GM10266 (cell line): Measurements from ENCODE around the gene PTK6.

ENCODE experiments used
- DNase-seq: peaks from one replicate; pipeline ENCODE4 v3.0.0; 2012; ENCODE audit errors: extremely low spot score
- TF ChIP-seq, protein P1 (sequence below): IDR thresholded peaks from 2 replicates; pipeline ENCODE4 v1.5.1; 2012; ENCODE audit warnings: mild to moderate bottlenecking, low read depth; ENCODE audit not compliant: control insufficient read depth, insufficient read depth; ENCODE audit errors: missing control alignments

PTK6 gene

DNA sequence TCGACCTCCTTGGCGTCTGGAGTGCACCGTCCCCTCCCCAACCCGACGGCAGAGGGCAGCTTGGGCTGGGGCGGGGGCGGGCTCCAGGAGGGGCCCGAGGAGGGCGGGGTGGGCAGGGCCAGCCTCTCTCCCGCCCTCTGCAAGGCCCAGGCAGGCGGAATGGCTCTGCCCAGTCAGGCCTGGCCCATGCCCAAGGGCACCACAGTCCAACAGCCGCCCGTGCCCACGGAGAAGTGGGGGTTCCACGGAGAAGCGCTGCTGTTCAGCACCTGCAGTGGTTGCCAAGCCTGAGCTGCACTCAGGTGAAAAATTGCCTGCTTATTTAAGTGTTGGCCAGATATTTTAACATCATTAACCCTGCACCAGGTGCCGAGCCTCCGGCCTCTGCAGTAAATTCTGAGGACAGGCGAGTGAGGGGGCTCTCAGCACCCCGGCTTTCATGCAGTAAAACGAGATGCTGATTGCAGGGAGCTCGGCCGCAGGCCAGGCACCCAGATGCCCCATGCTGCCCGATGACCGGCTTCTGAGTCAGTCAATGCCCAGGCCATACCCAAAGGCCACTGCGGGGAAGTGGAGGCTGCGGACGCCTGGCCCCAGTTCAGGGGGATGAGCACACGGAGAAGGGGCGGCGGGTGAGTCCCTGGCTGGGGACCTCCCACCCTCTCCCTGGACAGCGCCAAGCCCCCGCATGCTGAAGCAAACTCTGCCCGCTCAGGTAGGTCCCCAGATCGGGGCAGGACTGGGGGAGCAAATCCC is 10.7 kb upstream of the PTK6 start, which contains the start of gene SRMS:
SRMS (minus strand) TSS at position 25 of the 756 bp plus-strand sequence. CDS start 286 bp downstream, outside the sequence.
- DNase-seq: no peak
- TF ChIP-seq, protein P1, sequence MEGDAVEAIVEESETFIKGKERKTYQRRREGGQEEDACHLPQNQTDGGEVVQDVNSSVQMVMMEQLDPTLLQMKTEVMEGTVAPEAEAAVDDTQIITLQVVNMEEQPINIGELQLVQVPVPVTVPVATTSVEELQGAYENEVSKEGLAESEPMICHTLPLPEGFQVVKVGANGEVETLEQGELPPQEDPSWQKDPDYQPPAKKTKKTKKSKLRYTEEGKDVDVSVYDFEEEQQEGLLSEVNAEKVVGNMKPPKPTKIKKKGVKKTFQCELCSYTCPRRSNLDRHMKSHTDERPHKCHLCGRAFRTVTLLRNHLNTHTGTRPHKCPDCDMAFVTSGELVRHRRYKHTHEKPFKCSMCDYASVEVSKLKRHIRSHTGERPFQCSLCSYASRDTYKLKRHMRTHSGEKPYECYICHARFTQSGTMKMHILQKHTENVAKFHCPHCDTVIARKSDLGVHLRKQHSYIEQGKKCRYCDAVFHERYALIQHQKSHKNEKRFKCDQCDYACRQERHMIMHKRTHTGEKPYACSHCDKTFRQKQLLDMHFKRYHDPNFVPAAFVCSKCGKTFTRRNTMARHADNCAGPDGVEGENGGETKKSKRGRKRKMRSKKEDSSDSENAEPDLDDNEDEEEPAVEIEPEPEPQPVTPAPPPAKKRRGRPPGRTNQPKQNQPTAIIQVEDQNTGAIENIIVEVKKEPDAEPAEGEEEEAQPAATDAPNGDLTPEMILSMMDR: no peak

DNA sequence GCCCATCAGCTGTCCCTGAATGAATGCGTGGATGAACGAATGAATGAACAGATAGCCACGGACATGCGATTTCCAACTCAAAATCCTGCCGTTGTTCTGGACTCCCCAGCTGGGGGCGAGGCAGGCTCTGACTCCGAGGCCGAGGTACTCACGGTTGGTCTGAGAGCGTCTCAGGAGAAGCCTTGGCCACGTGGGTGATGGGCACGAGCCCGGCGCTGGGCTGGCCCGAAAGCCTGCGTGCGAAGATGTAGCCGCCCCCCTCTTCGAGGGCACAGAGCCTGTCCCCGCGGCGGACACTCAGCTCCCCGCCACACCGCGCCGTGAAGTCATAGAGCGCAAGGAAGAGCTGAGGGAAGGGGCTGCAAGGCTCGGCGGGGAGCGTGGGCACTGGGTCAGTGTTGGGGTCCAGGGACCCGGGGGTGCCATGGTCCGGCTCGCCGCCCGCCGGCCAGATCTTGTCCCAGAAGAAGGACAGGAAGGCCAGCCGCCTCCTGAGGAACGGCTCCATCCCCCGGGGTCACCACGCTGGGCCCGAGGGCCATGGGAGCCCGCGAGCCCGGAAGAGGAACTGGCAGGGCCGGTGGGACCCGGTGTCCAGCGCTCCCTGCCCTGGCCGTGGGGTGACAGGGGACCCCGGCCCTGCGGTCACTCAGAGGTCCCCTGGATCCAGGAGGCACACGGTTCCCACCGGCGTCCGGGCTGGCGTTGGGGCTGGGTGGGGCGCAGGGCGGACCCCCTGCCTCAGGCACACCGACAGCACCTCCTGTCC is 10.0 kb upstream of the PTK6 start:
- TF ChIP-seq, protein P1: no peak

DNA sequence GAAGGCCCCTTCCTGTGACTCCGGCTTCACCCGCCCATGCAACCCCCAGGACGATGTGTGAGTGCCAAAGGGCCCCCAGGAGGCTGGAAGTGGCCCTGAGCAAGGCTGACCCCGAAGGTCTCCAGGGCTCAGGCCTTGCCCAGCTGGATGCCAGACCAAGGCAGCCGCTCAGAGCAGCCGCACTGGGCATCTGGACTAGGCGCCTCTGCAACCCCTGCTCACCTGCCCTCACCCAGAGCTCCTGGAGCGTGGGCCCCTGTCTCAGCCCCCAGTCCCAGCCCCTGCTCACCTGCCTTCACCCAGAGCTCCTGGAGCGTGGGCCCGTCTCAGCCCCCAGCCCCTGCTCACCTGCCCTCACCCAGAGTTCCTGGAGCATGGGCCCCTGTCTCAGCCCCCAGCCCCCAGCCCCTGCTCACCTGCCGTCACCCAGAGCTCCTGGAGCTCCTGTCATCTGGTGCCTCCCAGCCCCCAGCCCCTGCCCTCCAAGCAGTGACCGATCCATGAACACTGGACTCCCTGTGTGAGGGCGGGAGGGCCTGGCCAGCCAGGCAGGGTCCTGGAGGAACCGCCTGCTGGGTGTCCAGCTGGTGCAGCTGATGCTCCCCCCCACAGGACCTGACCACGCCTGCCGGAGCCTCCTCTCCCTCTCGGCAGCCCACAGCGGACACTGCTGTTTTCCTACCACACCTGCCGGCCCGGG is 9.2 kb upstream of the PTK6 start:
- TF ChIP-seq, protein P1: no peak
- DNase-seq: no peak

More for the DNA sequence above, 10.0 kb upstream of the PTK6 start:
- DNase-seq: no peak

DNA sequence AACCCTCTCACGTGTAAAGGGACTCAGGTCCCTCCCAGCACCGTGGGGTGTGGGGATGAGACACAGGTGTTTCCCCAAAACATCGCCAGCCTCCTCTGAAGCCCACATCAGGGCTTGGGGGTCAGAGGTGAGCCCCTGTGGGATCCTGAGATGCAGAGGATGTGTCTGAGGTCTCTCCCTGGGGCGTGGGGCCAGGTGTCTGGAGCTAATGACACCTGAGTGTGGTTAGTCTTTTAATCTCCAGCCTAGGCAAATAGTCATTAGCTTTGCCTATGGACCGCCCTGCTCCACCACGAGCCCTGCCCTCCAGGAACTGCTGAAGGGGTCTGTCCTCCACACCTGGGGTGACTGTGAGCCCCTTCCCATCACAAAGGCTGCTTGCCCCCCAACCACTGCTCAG is 8.6 kb upstream of the PTK6 start:
- TF ChIP-seq, protein P1: no peak
- no peak for DNase-seq

DNA sequence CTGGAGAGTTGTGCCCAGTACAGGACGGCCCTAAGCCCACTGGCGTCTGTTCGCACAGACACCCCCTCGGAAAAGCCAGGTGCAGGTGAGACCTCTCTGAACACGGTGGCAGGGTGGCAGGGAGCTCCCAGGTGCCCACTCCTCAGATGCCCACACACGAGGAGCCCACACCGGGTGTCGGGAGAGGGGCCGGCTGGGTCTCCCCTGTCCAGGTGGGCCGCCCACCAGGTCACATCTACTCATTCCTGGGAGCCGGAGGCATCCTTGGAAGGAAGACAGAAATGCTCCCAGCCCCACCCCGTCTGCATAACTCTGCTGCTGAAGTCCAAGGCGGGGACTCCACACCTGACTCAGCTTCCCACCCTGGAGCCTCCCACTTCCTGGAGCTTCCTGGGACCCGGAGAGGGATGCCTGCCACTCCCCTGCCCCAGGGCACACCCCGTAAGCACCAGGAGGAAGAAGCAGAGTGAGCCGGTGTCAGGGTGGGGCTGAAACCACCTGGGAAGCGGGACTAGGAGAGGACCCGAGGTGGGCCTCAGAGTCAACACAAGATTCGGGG is 7.9 kb upstream of the PTK6 start:
- TF ChIP-seq, protein P1: no peak
- no peak for DNase-seq

DNA sequence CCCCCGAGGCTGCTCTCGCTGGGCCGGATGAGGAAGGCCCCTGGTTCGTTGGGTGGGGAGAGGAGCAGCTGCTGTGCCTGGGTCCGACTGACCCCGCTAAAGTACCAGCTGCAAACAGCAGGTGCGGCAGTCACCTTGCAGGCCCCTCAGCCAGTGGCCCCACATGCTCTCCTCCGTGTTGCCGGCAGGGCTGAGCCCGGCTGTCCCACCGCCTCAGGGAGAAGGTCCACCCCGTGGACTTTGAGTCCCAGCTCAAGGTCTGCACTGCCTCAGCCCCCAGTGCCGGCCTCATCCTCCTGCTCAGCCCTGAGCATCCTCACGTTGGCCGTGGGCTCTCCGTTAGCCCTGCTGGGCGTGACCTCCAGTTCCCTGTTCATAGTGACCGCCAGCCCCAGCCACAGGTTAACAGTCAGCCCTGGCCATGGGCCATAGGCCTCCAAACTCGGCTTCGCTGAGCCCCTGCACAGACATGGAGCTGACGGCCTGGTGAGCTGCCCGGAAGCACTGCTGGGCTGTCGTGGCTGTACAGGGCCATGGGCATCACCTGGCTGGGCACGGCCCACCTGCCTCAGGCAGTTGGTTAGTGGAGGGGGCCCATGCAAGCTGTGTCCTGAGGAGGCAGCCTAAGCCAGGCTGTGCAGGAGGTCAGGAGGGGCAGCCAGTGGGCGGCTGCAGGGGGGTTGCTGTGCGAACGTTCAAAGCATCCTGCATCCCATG is 7.2 kb upstream of the PTK6 start:
- TF ChIP-seq, protein P1: no peak
- DNase-seq: no peak
